Upper lobe of right lung (tissue), 1 donor: ENCODE measurements around the gene HSP90AA1. TPM values are rescaled to one million over a fixed set of nuclear protein-coding genes. Genes with fewer than 3 reads are reported as not detected.

Experiments
- ATAC-seq: fragments of 200-7000 bp; cut with Tn5 transposase; one replicate; pipeline ENCODE4 v1.9.1; 2020; ENCODE audit warnings: mild to moderate bottlenecking, moderate library complexity
- DNase-seq: peaks from one replicate; pipeline ENCODE4 v3.0.0-alpha.2; 2020
- H3K27ac ChIP-seq: fragments of 200-600 bp; one replicate; pipeline ENCODE4 v1.8.0; 2022
- H3K27me3 ChIP-seq: fragments of 200-600 bp; one replicate; pipeline ENCODE4 v1.8.0; 2022; ENCODE audit warnings: mild to moderate bottlenecking
- H3K36me3 ChIP-seq: fragments of 200-600 bp; one replicate; pipeline ENCODE4 v1.8.0; 2022
- H3K4me1 ChIP-seq: fragments of 200-600 bp; one replicate; pipeline ENCODE4 v1.8.0; 2022
- H3K4me3 ChIP-seq: fragments of 200-600 bp; one replicate; pipeline ENCODE4 v1.8.0; 2022; ENCODE audit warnings: mild to moderate bottlenecking
- H3K9me3 ChIP-seq: fragments of 200-600 bp; one replicate; pipeline ENCODE4 v1.8.0; 2022
- CTCF ChIP-seq: fragments of 200-600 bp; IDR thresholded peaks from one replicate; pipeline ENCODE4 v1.8.0; 2022; ENCODE audit warnings: antibody characterized with exemption
- intact Hi-C: fragments of 100-400 bp; cut with DNase I; formaldehyde crosslinking; loops from one replicate; pipeline ENCODE4 v1.11.0; 2022
- total RNA-seq: library from RNA; stranded (reverse); fragmentation: NEBNext Ultra II Directional; extraction: Animal tissue kit (Norgen Biotek cat#: 25700); gene quantifications from one replicate; pipeline ENCODE4 v1.2.1, GENCODE V29; 2021
- donor health status: DM: no; HTN: yes; CAD: no; lungs with severe emphysema.

HSP90AA1 gene
- total RNA-seq, 1 donor from 2014 or later: 490 TPM

- Histone ChIP-seq H3K4me3 (no peak overlapping the region), H3K27me3 (no peaks in the 10 kb centered on the region), H3K9me3 (no peaks in the 10 kb centered on the region), H3K27ac (no peak overlapping the region), H3K36me3 (peaks cover 9% of the 10 kb centered on the region), H3K4me1 (peaks cover 24% of the 10 kb centered on the region)
- DNase-seq (peak; percentile 51), ATAC-seq (no peak)
- TF ChIP-seq CTCF: no peak
- intact Hi-C loops: loop anchor here (10.0 kb wide), 1 partner anchor 125 kb away; the partner anchor contains the start of gene DYNC1H1
Measured at GRCh38 chr14:102089621-102090343, 2.9 kb upstream of the HSP90AA1 start.

- Histone ChIP-seq H3K27ac (peak overlapping the region; percentile 99), H3K27me3 (no peaks in the 10 kb centered on the region), H3K4me3 (peak overlapping the region; percentile 86), H3K9me3 (no peaks in the 10 kb centered on the region), H3K36me3 (peaks cover 25% of the 10 kb centered on the region), H3K4me1 (peaks cover 34% of the 10 kb centered on the region)
- intact Hi-C loops: no loop called here
- TF ChIP-seq CTCF: no peak
- DNase-seq (peak; percentile 86), ATAC-seq (peak; percentile 35)
Measured at GRCh38 chr14:102088012-102088792, 1.4 kb upstream of the HSP90AA1 start.

- DNase-seq: no peak
- no peak for TF ChIP-seq CTCF
Measured at GRCh38 chr14:102087762-102088011, 843 bp upstream of the HSP90AA1 start.

GRCh38 chr14:102086709-102086971 lies 204 bp downstream of the HSP90AA1 start:
- Histone ChIP-seq H3K27me3 (no peaks in the 10 kb centered on the region), H3K4me1 (peaks cover 46% of the 10 kb centered on the region), H3K9me3 (no peaks in the 10 kb centered on the region), H3K27ac (peak overlapping the region; percentile 98), H3K36me3 (peaks cover 41% of the 10 kb centered on the region), H3K4me3 (peak overlapping the region; percentile 86)
- intact Hi-C loops: no loop called here
- no peak for TF ChIP-seq CTCF
- ATAC-seq (no peak), DNase-seq (no peak)

More at GRCh38 chr14:102087762-102088011, 843 bp upstream of the HSP90AA1 start:
- H3K4me1 ChIP-seq: peaks cover 39% of the 10 kb centered on the region
- H3K9me3 ChIP-seq: no peaks in the 10 kb centered on the region
- H3K4me3 ChIP-seq: peak overlapping the region; percentile 86
- intact Hi-C loops: no loop called here
- ATAC-seq: no peak
- H3K27ac ChIP-seq: peak overlapping the region; percentile 99
- H3K27me3 ChIP-seq: no peaks in the 10 kb centered on the region
- peaks cover 30% of the 10 kb centered on the region for H3K36me3 ChIP-seq

GRCh38 chr14:102085948-102086708 lies 716 bp downstream of the HSP90AA1 start:
- Histone ChIP-seq H3K27ac (peak overlapping the region; percentile 98), H3K27me3 (no peaks in the 10 kb centered on the region), H3K36me3 (peaks cover 46% of the 10 kb centered on the region), H3K9me3 (no peaks in the 10 kb centered on the region), H3K4me3 (peak overlapping the region; percentile 86), H3K4me1 (peaks cover 46% of the 10 kb centered on the region)
- DNase-seq (no peak), ATAC-seq (peak; percentile 34)
- intact Hi-C loops: no loop called here
- TF ChIP-seq CTCF: no peak
